Mammary epithelial cell (primary cell): ENCODE results near the gene SRRM4.

Experiments
- EZH2 ChIP-seq: IDR thresholded peaks from 2 replicates; pipeline ENCODE4 v1.6.1; 2012; ENCODE audit warnings: low read length, inconsistent platforms, borderline replicate concordance
- TF ChIP-seq, protein P1 (sequence below), 2 donors: IDR thresholded peaks in 1 of 2; conservative IDR thresholded peaks in 1 of 2; 2 replicates each; pipeline ENCODE4 v1.5.1; 2011 to 2012; ENCODE audit warnings: inconsistent platforms in 2 of 2, low read length in 2 of 2, mild to moderate bottlenecking in 2 of 2, control low read depth in 1 of 2, low read depth in 1 of 2; ENCODE audit not compliant: insufficient read depth in 1 of 2; ENCODE audit errors: extremely low read depth in 1 of 2

DNA sequence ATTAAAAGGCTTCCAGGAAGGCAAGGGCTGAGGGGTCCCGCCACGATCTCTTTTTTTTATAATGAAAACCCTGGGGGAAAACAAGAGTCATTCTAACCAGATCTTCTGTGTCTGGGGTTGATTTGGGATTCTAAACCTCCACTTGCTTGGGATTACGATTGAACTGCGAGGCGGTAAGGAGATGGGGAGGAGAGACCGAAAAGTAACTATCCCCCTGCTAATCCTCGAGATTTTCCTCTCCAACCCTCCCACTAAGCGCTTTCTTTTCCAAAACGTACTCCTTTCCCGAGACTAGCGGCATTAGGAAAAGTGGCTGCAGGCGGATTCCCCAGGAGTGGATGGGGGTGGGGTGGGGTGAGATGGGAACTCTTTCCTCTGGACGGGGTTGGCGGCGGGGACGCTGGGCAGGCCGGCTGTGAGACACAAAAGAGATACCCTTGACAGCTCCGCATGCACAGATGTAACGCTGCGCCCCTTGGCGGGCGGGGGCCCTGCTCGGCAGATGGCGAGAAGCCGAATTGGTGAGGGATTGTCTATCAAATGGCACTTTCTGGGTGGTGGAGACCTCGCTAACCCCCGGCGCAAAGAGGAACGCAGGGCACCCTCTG lies 830 bp upstream of the SRRM4 start:
- TF ChIP-seq, protein P1, sequence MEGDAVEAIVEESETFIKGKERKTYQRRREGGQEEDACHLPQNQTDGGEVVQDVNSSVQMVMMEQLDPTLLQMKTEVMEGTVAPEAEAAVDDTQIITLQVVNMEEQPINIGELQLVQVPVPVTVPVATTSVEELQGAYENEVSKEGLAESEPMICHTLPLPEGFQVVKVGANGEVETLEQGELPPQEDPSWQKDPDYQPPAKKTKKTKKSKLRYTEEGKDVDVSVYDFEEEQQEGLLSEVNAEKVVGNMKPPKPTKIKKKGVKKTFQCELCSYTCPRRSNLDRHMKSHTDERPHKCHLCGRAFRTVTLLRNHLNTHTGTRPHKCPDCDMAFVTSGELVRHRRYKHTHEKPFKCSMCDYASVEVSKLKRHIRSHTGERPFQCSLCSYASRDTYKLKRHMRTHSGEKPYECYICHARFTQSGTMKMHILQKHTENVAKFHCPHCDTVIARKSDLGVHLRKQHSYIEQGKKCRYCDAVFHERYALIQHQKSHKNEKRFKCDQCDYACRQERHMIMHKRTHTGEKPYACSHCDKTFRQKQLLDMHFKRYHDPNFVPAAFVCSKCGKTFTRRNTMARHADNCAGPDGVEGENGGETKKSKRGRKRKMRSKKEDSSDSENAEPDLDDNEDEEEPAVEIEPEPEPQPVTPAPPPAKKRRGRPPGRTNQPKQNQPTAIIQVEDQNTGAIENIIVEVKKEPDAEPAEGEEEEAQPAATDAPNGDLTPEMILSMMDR (conservative IDR thresholded peaks at IDR 0.05 in 1 of 2, IDR thresholded peaks at IDR 0.05 in 1 of 2; ENCODE audit: extremely low read depth in 1 of 2, insufficient read depth in 1 of 2, low read depth in 1 of 2, low read length in 2 of 2): no peak
- no peak for TF ChIP-seq EZH2
